ENCODE data around the gene KDM2A.
"Not testable (repeated sequence)": the region's sequence is repeated elsewhere in the genome, so short reads cannot be mapped to it uniquely, and the experiment has no call there.

Gene KDM2A

GRCh38 chr11:67260885-67261639 is 142.0 kb downstream of the KDM2A start:
- DNase-seq (ENCODE audit: low read depth in 2 of 2) = not testable (repeated sequence)

GRCh38 chr11:67261640-67261945 is 142.5 kb downstream of the KDM2A start:
- DNase-seq (ENCODE audit: low read depth in 2 of 2) = no peak

- DNase-seq (ENCODE audit: low read depth in 2 of 2) = no peak
These were observed 143.1 kb downstream of the KDM2A start for GRCh38 chr11:67261946-67262681.

DNA sequence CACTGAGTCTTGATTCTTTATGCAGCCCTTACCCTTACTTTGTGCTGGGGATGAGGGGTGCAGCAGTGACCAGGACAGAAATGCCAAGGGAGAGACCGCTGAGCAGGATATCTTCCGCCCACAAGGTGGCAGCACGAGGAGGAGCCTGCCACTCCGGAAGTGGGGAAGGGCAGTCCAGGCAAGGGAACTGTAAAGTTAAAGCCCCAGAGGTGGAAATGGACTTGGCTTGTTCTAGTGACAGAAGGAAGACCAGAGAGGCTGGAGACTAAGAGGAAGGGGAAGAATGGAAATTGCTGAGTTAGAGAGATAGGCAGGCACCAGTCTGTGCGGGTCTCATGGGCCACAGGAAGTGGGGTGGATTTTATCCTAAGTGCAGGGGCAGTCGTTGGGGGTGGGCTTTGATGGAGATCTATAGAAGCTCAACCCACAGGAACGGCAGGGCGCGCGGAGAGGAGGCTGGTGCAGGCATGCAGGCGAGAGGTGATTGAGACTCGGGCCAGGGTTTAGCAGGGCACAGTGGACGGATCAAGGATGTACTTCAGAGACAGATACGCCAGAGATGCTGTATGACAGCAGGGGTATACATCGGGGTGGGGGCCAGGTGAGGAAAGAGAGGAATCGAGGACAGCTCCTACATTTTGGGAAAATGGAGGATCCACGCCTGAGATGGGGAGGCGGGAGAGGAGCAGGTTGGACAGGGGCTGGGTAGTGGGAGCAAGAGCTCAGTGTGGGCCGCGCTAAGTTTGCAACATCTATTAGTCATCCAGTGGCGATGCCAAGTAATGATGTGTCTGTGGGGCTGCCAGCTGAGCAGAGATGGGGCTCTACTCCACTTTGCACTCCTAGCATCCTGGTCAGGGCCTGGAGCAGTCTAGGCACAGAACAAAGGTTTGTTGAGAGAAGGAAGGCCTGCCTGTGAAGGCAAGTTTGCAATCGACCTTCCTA is 143.9 kb downstream of the KDM2A start:
- DNase-seq (ENCODE audit: low read depth in 2 of 2) = peak in 1 of 2 donors; percentile 56

GRCh38 chr11:67264260-67264659 is 145.2 kb downstream of the KDM2A start:
- no peak for DNase-seq (ENCODE audit: low read depth in 2 of 2)

DNA sequence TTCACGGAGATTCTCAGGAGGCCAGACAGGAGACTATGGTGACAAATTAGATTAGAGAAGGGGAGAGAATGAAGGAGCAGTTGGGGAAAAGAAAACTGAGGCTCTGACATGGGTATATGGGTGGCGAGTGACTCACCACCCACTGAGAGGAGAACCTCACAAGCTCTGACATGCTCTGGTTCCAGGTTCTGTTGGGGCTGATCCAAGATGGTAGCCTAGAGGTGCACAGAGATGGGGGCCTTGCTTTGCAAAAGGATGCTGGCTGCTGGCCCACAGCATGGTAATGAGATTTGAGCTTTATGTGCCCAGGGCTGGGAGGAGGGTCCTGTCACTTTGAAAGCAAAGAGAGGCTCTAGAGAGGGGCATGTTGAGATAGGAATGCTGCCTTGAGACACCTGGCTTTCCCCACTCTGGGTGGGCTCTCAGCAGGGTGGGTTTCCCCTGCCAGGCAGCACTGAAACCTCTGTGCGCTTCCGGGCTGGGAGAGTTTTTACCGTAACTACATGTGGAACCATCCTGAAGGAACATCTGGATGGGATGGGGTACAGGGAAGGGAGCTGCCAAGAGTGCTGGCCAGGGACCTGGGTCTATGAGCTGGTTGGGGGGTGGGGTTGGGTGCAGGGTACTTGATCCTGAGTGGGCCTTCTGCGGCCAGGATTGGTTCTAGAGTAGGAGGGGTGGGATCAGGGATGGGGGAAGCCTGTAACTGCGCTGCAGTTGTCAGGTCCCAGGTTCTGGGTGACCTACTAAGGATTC is 146.0 kb downstream of the KDM2A start:
- no peak for DNase-seq (ENCODE audit: low read depth in 2 of 2)

DNA sequence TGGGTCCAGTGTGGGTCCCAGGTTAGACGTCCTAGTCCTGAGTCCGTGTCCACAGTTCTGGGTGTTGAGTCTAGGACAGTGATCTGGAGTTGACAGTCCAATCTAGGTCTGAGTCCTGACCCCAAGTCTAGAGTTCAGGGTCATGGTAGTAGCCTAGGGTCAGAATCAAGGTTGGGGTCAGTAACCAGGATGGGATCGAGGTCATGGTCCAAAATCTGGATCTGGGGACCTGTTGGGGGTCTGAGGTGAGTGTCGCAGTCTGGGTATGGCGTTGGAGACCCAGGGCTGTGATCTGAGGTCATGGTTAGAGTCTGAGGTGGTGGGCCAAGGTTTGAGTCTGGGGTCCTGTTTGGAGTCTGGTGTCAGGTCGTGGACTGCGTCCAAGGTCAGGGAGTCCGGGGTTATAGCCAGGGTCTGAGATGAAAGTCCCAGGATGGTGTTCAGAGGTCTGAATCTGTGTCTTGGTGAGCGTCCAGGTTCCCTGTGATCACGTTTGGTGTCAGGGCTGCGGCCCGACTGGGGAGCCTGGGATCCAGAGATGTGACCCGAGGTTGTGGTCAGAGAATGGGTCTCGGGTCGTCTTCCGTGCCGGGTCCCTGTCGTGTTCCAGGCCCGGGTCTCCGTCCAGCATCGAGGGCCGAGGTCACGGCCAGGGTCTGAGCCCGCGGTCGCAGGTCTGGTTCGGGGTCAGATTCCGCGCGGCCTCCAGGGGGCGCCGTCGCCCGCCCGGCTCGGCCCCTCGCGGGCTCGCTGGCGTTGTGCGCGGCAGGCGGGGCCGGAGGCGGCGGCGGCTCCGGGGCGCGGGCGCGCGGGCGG is 146.8 kb downstream of the KDM2A start:
- peak; percentile 56 to 66 for DNase-seq (ENCODE audit: low read depth in 2 of 2)

- no peak for DNase-seq (ENCODE audit: low read depth in 2 of 2)
These were observed 147.6 kb downstream of the KDM2A start, which contains the start of gene GRK2 for GRCh38 chr11:67266449-67267187. TSS of gene GRK2 (plus strand) at chr11:67266473. CDS start at chr11:67266700, 227 bp downstream.

GRCh38 chr11:67267188-67268080 is 148.4 kb downstream of the KDM2A start:
- no peak for DNase-seq (ENCODE audit: low read depth in 2 of 2)

DNA sequence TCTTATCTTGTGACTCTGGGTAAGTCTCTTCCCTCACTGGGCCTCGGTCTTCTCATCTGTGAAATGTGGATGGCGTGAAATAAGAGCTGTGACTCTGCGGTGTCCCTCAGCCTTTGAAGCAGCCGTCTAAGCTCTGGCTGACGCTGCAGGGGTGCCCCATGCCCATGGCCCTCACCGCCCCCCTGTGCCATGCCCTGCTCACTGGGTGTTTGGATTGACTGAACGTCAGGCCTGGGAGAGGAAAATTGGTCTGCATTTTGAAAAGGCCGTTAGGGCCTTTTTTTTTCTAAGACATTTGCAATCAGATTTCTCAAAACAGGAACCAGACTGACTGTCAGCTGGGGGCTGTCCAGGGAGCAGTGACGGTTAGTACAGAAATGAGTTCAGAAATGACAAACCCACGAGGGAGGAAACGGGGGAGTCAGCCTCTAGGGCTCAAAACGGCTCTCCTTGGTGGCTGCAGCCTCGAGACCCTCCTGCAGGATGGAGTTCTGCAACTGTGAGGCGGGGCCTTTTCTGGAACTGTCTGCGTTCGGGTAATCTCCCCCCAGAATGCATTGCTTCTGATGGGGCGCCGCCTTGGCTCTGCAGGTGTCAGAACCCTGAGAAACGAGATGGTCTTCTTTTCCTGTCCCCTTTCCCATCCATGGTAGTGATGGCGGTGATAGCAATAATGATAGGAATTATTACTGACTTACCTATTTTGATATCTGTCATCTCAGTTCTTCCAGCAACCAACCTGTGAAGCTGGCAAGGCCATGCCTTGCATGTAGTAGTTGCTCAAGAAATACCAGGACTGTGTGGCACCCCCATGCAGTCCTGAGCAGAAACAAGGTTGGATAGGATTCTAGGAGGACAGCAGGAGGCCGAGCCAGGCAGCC is 149.3 kb downstream of the KDM2A start:
- no peak for DNase-seq (ENCODE audit: low read depth in 2 of 2)

DNA sequence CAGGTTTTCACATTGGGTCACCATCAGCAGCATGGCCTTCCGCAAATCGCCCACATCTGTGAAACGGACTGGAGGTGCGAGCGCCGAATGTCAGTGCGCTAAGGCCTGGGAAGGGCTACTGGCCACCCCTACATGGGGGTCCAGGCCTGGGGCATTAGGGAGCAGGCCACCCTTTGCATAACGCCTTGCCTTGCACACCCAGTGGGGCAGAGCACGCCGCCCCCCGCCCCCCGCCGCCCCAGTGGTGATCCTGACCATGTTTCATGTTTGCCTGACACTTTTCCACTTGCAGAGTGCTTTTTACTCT is 149.9 kb downstream of the KDM2A start:
- no peak for DNase-seq (ENCODE audit: low read depth in 2 of 2)

- no peak for DNase-seq (ENCODE audit: low read depth in 2 of 2)
These were observed 150.6 kb downstream of the KDM2A start for GRCh38 chr11:67269401-67270255.

- DNase-seq (ENCODE audit: low read depth in 2 of 2) = no peak
These were observed 151.5 kb downstream of the KDM2A start for GRCh38 chr11:67270256-67271204.

- no peak for DNase-seq (ENCODE audit: low read depth in 2 of 2)
These were observed 152.1 kb downstream of the KDM2A start for GRCh38 chr11:67271205-67271540.

DNA sequence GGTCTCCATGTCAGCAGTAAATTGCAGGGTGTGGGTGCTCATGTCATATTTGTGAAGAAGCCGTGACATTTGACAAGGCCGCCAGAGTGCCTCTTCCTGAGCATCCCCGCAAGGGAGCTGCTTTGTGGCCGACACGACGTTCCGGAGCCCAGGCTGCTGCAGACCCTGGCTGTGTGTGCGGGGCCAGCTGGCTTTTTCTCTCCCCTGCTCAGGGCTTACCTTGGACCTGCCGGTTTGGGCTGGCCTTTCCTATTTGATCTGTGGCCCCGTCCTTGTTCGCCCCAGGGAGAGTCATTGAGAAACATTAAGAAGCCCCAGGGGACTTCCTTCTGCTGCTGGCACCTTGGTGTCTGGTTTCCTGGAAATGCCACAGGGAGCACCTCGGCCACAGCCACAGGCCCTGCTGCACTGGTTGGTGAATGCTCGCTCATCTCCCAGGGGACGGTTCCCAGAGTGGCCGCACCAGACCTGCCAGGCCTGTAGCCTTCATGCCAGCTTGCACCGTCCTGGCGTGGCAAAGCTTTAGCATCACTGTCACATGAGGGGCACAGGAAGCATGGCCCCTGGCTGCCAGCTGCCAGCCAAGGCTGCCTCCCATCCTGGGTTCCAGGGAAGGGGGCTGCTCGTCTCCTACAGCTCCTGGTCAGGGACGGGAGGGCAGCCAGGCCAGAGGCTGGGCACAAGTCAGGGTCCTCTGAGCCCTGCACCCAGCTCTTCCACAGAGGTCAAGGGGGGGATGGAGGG is 152.7 kb downstream of the KDM2A start:
- no peak for DNase-seq (ENCODE audit: low read depth in 2 of 2)

Measured in stimulated activated CD4-positive, alpha-beta T cell treated with anti-CD3 and anti-CD28 coated beads, Interleukin-1b, Interleukin-23, amount 100 ng/mL, for 1 hour (primary cell).